Naive thymus-derived CD4-positive, alpha-beta T cell (primary cell): ENCODE results near the gene SLC13A5. TPM values are rescaled to one million over a fixed set of nuclear protein-coding genes. Genes with fewer than 3 reads are reported as not detected.
"Not testable (repeated sequence)": the region's sequence is repeated elsewhere in the genome, so short reads cannot be mapped to it uniquely, and the experiment has no call there.

ENCODE experiments used
- ATAC-seq: fragments of 150-1000 bp; cut with Tn5 transposase; 2 replicates; pipeline ENCODE4 v1.10.0; 2021; ENCODE audit warnings: mild to moderate bottlenecking, moderate library complexity
- CTCF ChIA-PET: fragments of 350-600 bp; sonication (Branson Sonifier 250); formaldehyde crosslinking; loops from one replicate; lab custom pipeline; 2021; ENCODE audit warnings: antibody characterized with exemption; lab: Charles Lee
- POLR2A ChIA-PET: fragments of 350-600 bp; sonication (Branson Sonifier 250); formaldehyde crosslinking; loops from one replicate; lab custom pipeline; 2021; ENCODE audit warnings: antibody characterized with exemption, inconsistent platforms; lab: Charles Lee
- DNase-seq, 9 donors: peaks; one replicate each; pipeline versions ENCODE4 v3.0.0 to v3.0.0-alpha.2; 2020 to 2022; ENCODE audit warnings: mixed read lengths in 1 of 9
- H3K27ac ChIP-seq: one replicate; pipeline ENCODE4 v1.7.0; 2013; ENCODE audit warnings: mild to moderate bottlenecking, low read depth, low read length, moderate library complexity
- H3K27me3 ChIP-seq, 2 donors: one replicate each; pipeline ENCODE4 v1.7.0; 2013; ENCODE audit warnings: low read length in 2 of 2, mild to moderate bottlenecking in 2 of 2, moderate library complexity in 2 of 2; ENCODE audit not compliant: control insufficient read depth in 2 of 2, insufficient read depth in 2 of 2
- H3K36me3 ChIP-seq, 3 experiments: 1 replicate in 2 of 3; 2 replicates in 1 of 3; pipeline ENCODE4 v1.7.0; 2013; ENCODE audit warnings: low read length in 3 of 3, mild to moderate bottlenecking in 3 of 3, moderate library complexity in 1 of 3; ENCODE audit not compliant: insufficient read depth in 3 of 3, control insufficient read depth in 2 of 3
- H3K4me1 ChIP-seq, 2 donors: one replicate each; pipeline ENCODE4 v1.7.0; 2013; ENCODE audit warnings: low read length in 2 of 2, mild to moderate bottlenecking in 2 of 2, moderate library complexity in 1 of 2; ENCODE audit not compliant: control insufficient read depth in 2 of 2, insufficient read depth in 2 of 2
- H3K4me3 ChIP-seq: 2 replicates; pipeline ENCODE4 v1.7.0; 2013; ENCODE audit warnings: mild to moderate bottlenecking, low read length
- H3K9me3 ChIP-seq, 3 experiments: 1 replicate in 2 of 3; 2 replicates in 1 of 3; pipeline ENCODE4 v1.7.0; 2013; ENCODE audit warnings: low read length in 3 of 3; ENCODE audit not compliant: control insufficient read depth in 2 of 3
- H3K27ac Mint-ChIP-seq, 9 donors: one replicate each; pipeline ENCODE4 v1.8.0; 2020 to 2022; ENCODE audit warnings: mixed read lengths in 9 of 9, mild to moderate bottlenecking in 8 of 9, moderate library complexity in 5 of 9, inconsistent platforms in 2 of 9
- H3K27me3 Mint-ChIP-seq, 5 donors: one replicate each; pipeline ENCODE4 v1.8.0; 2021 to 2022; ENCODE audit warnings: mixed read lengths in 5 of 5, mild to moderate bottlenecking in 1 of 5
- H3K36me3 Mint-ChIP-seq, 5 donors: one replicate each; pipeline ENCODE4 v1.8.0; 2020 to 2022; ENCODE audit warnings: mixed read lengths in 5 of 5, mild to moderate bottlenecking in 3 of 5, inconsistent platforms in 1 of 5
- H3K4me1 Mint-ChIP-seq, 7 donors: one replicate each; pipeline ENCODE4 v1.8.0; 2020 to 2022; ENCODE audit warnings: mixed read lengths in 7 of 7, mild to moderate bottlenecking in 3 of 7, inconsistent platforms in 1 of 7
- H3K4me3 Mint-ChIP-seq, 10 donors: one replicate each; pipeline ENCODE4 v1.8.0; 2020 to 2022; ENCODE audit warnings: mild to moderate bottlenecking in 10 of 10, mixed read lengths in 10 of 10, moderate library complexity in 6 of 10, inconsistent platforms in 2 of 10
- H3K9me3 Mint-ChIP-seq, 11 donors: one replicate each; pipeline ENCODE4 v1.8.0; 2020 to 2022; ENCODE audit warnings: mixed read lengths in 11 of 11, mild to moderate bottlenecking in 4 of 11, inconsistent platforms in 1 of 11, moderate library complexity in 1 of 11
- intact Hi-C, 2 donors: fragments of 100-400 bp; cut with micrococcal nuclease; formaldehyde crosslinking; loops; one replicate each; pipeline ENCODE4 v1.15.1; 2023
- polyA plus RNA-seq, 2 donors: library from polyadenylated mRNA; unstranded; fragments of 300-500 nt; fragmentation: Illumina TruSeq; gene quantifications; one replicate each; pipeline ENCODE4 v1.2.3, GENCODE V29; 2021
- total RNA-seq, 6 experiments: library from RNA in 5 of 6; stranded (reverse) in 5 of 6; gene quantifications; 1 replicate in 5 of 6; 2 replicates in 1 of 6; pipeline ENCODE4 v1.2.3 and lab custom pipeline; 2021 to 2026

SLC13A5 gene
- total and polyA plus RNA-seq, 7 experiments from 2014 or later: not detected

- POLR2A ChIA-PET, H3K27me3 ChIP-seq, H3K9me3 Mint-ChIP-seq, H3K9me3 ChIP-seq, H3K36me3 ChIP-seq, H3K4me3 ChIP-seq, H3K4me1 ChIP-seq, H3K36me3 Mint-ChIP-seq, H3K27ac ChIP-seq, H3K4me1 Mint-ChIP-seq, DNase-seq, H3K4me3 Mint-ChIP-seq, H3K27ac Mint-ChIP-seq, intact Hi-C loops, CTCF ChIA-PET, ATAC-seq: not testable (repeated sequence)
- H3K27me3 Mint-ChIP-seq: peaks cover 19 to 48% (median 42%) of the 10 kb centered on the region in 5 donors
Observed at GRCh38 chr17:6691958-6692357, 21.2 kb downstream of the SLC13A5 start.

GRCh38 chr17:6691546-6691945 lies 21.6 kb downstream of the SLC13A5 start:
- ATAC-seq (no peak), DNase-seq (no peak)
- H3K9me3 ChIP-seq: no peaks in the 10 kb centered on the region
- H3K27me3 ChIP-seq: no peaks in the 10 kb centered on the region
- no peaks in the 10 kb centered on the region for H3K4me1 ChIP-seq
- intact Hi-C loops: no loop called here
- no peak overlapping the region for H3K4me3 Mint-ChIP-seq
- H3K9me3 Mint-ChIP-seq: no peaks in the 10 kb centered on the region
- peaks cover 0 to 4% (median 0%) of the 10 kb centered on the region in 7 donors for H3K4me1 Mint-ChIP-seq
- H3K36me3 Mint-ChIP-seq: peaks cover 0 to 5% (median 0%) of the 10 kb centered on the region in 5 donors
- no peak overlapping the region for H3K27ac Mint-ChIP-seq
- peaks cover 22 to 51% (median 44%) of the 10 kb centered on the region in 5 donors for H3K27me3 Mint-ChIP-seq
- CTCF ChIA-PET: interaction anchor here (0.6 kb wide), 1 partner anchor 12 kb away, joined by 5 read pairs; no protein-coding TSS in a partner anchor
- no peak overlapping the region for H3K4me3 ChIP-seq
- no peaks in the 10 kb centered on the region for H3K36me3 ChIP-seq
- POLR2A ChIA-PET: no interaction called here
- no peak overlapping the region for H3K27ac ChIP-seq

- H3K27me3 Mint-ChIP-seq: peaks cover 26 to 52% (median 49%) of the 10 kb centered on the region in 5 donors
Observed at GRCh38 chr17:6690641-6691040, 22.5 kb downstream of the SLC13A5 start.

GRCh38 chr17:6688944-6689343 lies 24.2 kb downstream of the SLC13A5 start:
- H3K36me3 Mint-ChIP-seq: peaks cover 0 to 9% (median 0%) of the 10 kb centered on the region in 5 donors
- Histone ChIP-seq H3K36me3 (no peaks in the 10 kb centered on the region), H3K4me3 (no peak overlapping the region), H3K27ac (no peak overlapping the region), H3K27me3 (no peaks in the 10 kb centered on the region), H3K9me3 (no peaks in the 10 kb centered on the region), H3K4me1 (no peaks in the 10 kb centered on the region)
- intact Hi-C loops: no loop called here
- ATAC-seq (no peak), DNase-seq (no peak)
- CTCF ChIA-PET: no interaction called here
- POLR2A ChIA-PET: no interaction called here
- H3K27me3 Mint-ChIP-seq: peaks cover 26 to 60% (median 53%) of the 10 kb centered on the region in 5 donors
- H3K4me3 Mint-ChIP-seq: no peak overlapping the region
- H3K9me3 Mint-ChIP-seq: no peaks in the 10 kb centered on the region
- no peak overlapping the region for H3K27ac Mint-ChIP-seq
- H3K4me1 Mint-ChIP-seq: peaks cover 0 to 4% (median 0%) of the 10 kb centered on the region in 7 donors

More at GRCh38 chr17:6690641-6691040, 22.5 kb downstream of the SLC13A5 start:
- Mint-ChIP-seq H3K4me3 (no peak overlapping the region), H3K36me3 (peaks cover 0 to 5% (median 0%) of the 10 kb centered on the region in 5 donors), H3K27ac (no peak overlapping the region), H3K4me1 (peaks cover 0 to 4% (median 0%) of the 10 kb centered on the region in 7 donors), H3K9me3 (no peaks in the 10 kb centered on the region)
- ChIA-PET POLR2A (no interaction called here), CTCF (no interaction called here)
- H3K27me3 ChIP-seq: no peaks in the 10 kb centered on the region
- ATAC-seq (no peak), DNase-seq (no peak)
- H3K4me1 ChIP-seq: no peaks in the 10 kb centered on the region
- no peaks in the 10 kb centered on the region for H3K9me3 ChIP-seq
- H3K4me3 ChIP-seq: no peak overlapping the region
- no peaks in the 10 kb centered on the region for H3K36me3 ChIP-seq
- H3K27ac ChIP-seq: no peak overlapping the region
- intact Hi-C loops: no loop called here

GRCh38 chr17:6686026-6686425 lies 27.1 kb downstream of the SLC13A5 start:
- peaks cover 0 to 2% (median 0%) of the 10 kb centered on the region in 7 donors for H3K4me1 Mint-ChIP-seq
- peaks cover 0 to 10% (median 0%) of the 10 kb centered on the region in 5 donors for H3K36me3 Mint-ChIP-seq
- CTCF ChIA-PET: no interaction called here

GRCh38 chr17:6684881-6685767 lies 28.0 kb downstream of the SLC13A5 start:
- Histone ChIP-seq H3K4me1 (no peaks in the 10 kb centered on the region), H3K36me3 (no peaks in the 10 kb centered on the region), H3K27ac (no peak overlapping the region), H3K27me3 (no peaks in the 10 kb centered on the region), H3K4me3 (no peak overlapping the region), H3K9me3 (no peaks in the 10 kb centered on the region)
- ChIA-PET POLR2A (no interaction called here), CTCF (no interaction called here)
- no peak overlapping the region for H3K4me3 Mint-ChIP-seq
- peaks cover 0 to 8% (median 0%) of the 10 kb centered on the region in 5 donors for H3K36me3 Mint-ChIP-seq
- no peak for ATAC-seq
- H3K9me3 Mint-ChIP-seq: no peaks in the 10 kb centered on the region
- peaks cover 24 to 55% (median 44%) of the 10 kb centered on the region in 5 donors for H3K27me3 Mint-ChIP-seq
- no peak for DNase-seq
- intact Hi-C loops: no loop called here
- H3K27ac Mint-ChIP-seq: no peak overlapping the region
- no peaks in the 10 kb centered on the region for H3K4me1 Mint-ChIP-seq

More at GRCh38 chr17:6686026-6686425, 27.1 kb downstream of the SLC13A5 start:
- H3K4me3 Mint-ChIP-seq: no peak overlapping the region
- Histone ChIP-seq H3K4me1 (no peaks in the 10 kb centered on the region), H3K27me3 (no peaks in the 10 kb centered on the region), H3K9me3 (no peaks in the 10 kb centered on the region), H3K36me3 (no peaks in the 10 kb centered on the region), H3K27ac (no peak overlapping the region), H3K4me3 (no peak overlapping the region)
- peaks cover 21 to 54% (median 45%) of the 10 kb centered on the region in 5 donors for H3K27me3 Mint-ChIP-seq
- H3K9me3 Mint-ChIP-seq: no peaks in the 10 kb centered on the region
- POLR2A ChIA-PET: no interaction called here
- intact Hi-C loops: no loop called here
- no peak for DNase-seq
- ATAC-seq: no peak
- H3K27ac Mint-ChIP-seq: no peak overlapping the region
